Measurements from ENCODE around the gene ALPG.

ALPG gene

GRCh38 chr2:232434091-232434490 lies 27.4 kb downstream of the ALPG start:
- DNase-seq (ENCODE audit: low read depth, low spot score), result no peak
- H3K4me3 ChIP-seq (ENCODE audit: low read depth, low read length), result no peak overlapping the region
- no peak for TF ChIP-seq CTCF (IDR thresholded peaks at IDR 0.05; ENCODE audit: insufficient read depth, low read length, missing control alignments)
- POLR2A ChIA-PET, result no interaction called here
- CTCF ChIA-PET, result interaction anchor here (1.0 to 3.9 kb wide), 4 partner anchors 106 to 532 kb away, joined by 3 to 29 read pairs (median 6); no protein-coding TSS in a partner anchor

GRCh38 chr2:232434563-232435374 lies 28.1 kb downstream of the ALPG start:
- POLR2A ChIA-PET, result no interaction called here
- no peak overlapping the region for H3K4me3 ChIP-seq (ENCODE audit: low read depth, low read length)
- CTCF ChIA-PET, result interaction anchor here (0.9 to 3.9 kb wide), 11 partner anchors 8 to 533 kb away, joined by 3 to 33 read pairs (median 5); no protein-coding TSS in a partner anchor
- no peak for TF ChIP-seq CTCF (IDR thresholded peaks at IDR 0.05; ENCODE audit: insufficient read depth, low read length, missing control alignments)
- no peak for DNase-seq (ENCODE audit: low read depth, low spot score)

DNA sequence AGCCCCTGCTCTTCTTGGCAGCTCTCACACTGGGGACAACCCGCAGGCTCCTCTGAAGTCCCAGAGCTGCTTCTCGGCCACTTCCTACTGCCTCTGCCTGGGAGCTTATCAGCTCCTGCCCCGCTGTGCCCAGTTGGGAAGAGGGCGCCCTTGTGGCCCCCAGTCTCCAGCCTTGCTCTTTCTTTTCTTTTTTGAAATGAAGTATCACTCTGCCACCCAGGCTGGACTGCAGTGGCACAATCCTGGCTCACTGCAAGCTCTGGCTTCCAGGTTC lies 28.7 kb downstream of the ALPG start:
- POLR2A ChIA-PET, result no interaction called here

DNA sequence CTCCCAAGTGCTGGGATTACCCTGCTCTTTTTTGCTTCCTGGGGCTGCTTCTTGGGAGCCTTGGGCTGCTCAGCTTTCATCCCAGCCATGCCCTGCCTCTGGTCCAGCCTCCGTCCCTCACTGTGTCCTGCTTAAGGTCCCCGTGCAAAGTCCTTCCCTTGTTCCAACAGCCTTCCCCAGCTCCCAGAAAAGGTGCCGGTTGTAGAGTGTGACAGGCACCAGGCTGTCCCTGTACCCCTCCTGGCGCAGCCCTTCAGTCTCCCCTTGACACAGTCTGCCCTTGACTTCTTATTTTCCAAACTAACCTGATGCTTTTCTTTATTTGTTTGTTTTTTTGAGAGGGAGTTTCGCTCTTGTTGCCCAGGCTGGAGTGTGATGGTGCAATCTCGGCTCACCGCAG lies 29.2 kb downstream of the ALPG start:
- DNase-seq (ENCODE audit: low read depth, low spot score), result no peak
- no peak for TF ChIP-seq CTCF (IDR thresholded peaks at IDR 0.05; ENCODE audit: insufficient read depth, low read length, missing control alignments)
- H3K4me3 ChIP-seq (ENCODE audit: low read depth, low read length), result no peak overlapping the region
- ChIA-PET POLR2A (no interaction called here), CTCF (interaction anchor here (0.9 to 3.9 kb wide), 8 partner anchors 9 to 534 kb away, joined by 3 to 33 read pairs (median 8); no protein-coding TSS in a partner anchor)

More for the DNA sequence above, 28.7 kb downstream of the ALPG start:
- CTCF ChIA-PET, result interaction anchor here (0.9 to 3.9 kb wide), 10 partner anchors 9 to 533 kb away, joined by 3 to 33 read pairs (median 6); no protein-coding TSS in a partner anchor
- no peak for TF ChIP-seq CTCF (IDR thresholded peaks at IDR 0.05; ENCODE audit: insufficient read depth, low read length, missing control alignments)
- no peak overlapping the region for H3K4me3 ChIP-seq (ENCODE audit: low read depth, low read length)
- DNase-seq (ENCODE audit: low read depth, low spot score), result no peak

GRCh38 chr2:232436381-232437194 lies 29.9 kb downstream of the ALPG start:
- H3K4me3 ChIP-seq (ENCODE audit: low read depth, low read length), result no peak overlapping the region
- TF ChIP-seq CTCF (IDR thresholded peaks at IDR 0.05; ENCODE audit: insufficient read depth, low read length, missing control alignments), result no peak
- POLR2A ChIA-PET, result no interaction called here
- no peak for DNase-seq (ENCODE audit: low read depth, low spot score)
- CTCF ChIA-PET, result interaction anchor here (0.7 to 3.9 kb wide), 18 partner anchors 8 to 640 kb away, joined by 3 to 33 read pairs (median 4); no protein-coding TSS in a partner anchor

GRCh38 chr2:232437195-232437571 lies 30.5 kb downstream of the ALPG start:
- DNase-seq (ENCODE audit: low read depth, low spot score), result no peak
- H3K4me3 ChIP-seq (ENCODE audit: low read depth, low read length), result no peak overlapping the region
- TF ChIP-seq CTCF (IDR thresholded peaks at IDR 0.05; ENCODE audit: insufficient read depth, low read length, missing control alignments), result no peak
- ChIA-PET CTCF (interaction anchor here (0.8 to 3.9 kb wide), 20 partner anchors 8 to 641 kb away, joined by 3 to 33 read pairs (median 3); no protein-coding TSS in a partner anchor), POLR2A (no interaction called here)

Measured in AG04449 (cell line).